ENCODE results near the gene TOMM20. TPM values are rescaled to one million over a fixed set of nuclear protein-coding genes. Genes with fewer than 3 reads are reported as not detected.

TOMM20 gene

GRCh38 chr1:235060607-235061470, 67.8 kb downstream of the TOMM20 start:
- no peak overlapping the region for H3K4me2 ChIP-seq (ENCODE audit: low read length)
- WGBS (ENCODE audit: extremely low coverage, insufficient coverage, low lambda C conversion rate): no CpG with 5 or more reads among the region's 7 CpGs
- no peak overlapping the region for H4K8ac ChIP-seq (ENCODE audit: low read depth, low read length)
- no peak overlapping the region for H2BK5ac ChIP-seq (ENCODE audit: low read length)
- no peak overlapping the region for H4K5ac ChIP-seq (ENCODE audit: low read length)
- H3K18ac ChIP-seq (ENCODE audit: low read length): no peak overlapping the region
- peak overlapping the region; percentile 8 for H3K27ac ChIP-seq (ENCODE audit: low read depth, low read length)
- no peak overlapping the region for H2BK15ac ChIP-seq (replicated peaks; ENCODE audit: low read depth)
- H3K4ac ChIP-seq (ENCODE audit: low read depth, low read length): no peak overlapping the region
- H3K36me3 ChIP-seq (ENCODE audit: control insufficient read depth, insufficient read depth, low read length): no peaks in the 10 kb centered on the region
- H3K9ac ChIP-seq (ENCODE audit: low read length): no peak overlapping the region
- DNase-seq: peak; percentile 91
- no peaks in the 10 kb centered on the region for H3K27me3 ChIP-seq (ENCODE audit: insufficient read depth, low read length, poor library complexity)
- no peak overlapping the region for H2BK120ac ChIP-seq (ENCODE audit: low read depth, low read length)
- no peak overlapping the region for H3K4me3 ChIP-seq (ENCODE audit: low read length)
- H3K56ac ChIP-seq (ENCODE audit: low read length): peak overlapping the region; percentile 42
- no peak overlapping the region for H3K23ac ChIP-seq (ENCODE audit: low read length)
- H3K4me1 ChIP-seq (ENCODE audit: control insufficient read depth, low read depth, low read length): peaks cover 5% of the 10 kb centered on the region
- no peak overlapping the region for H2AK5ac ChIP-seq (ENCODE audit: low read length)
- H3K79me1 ChIP-seq (ENCODE audit: low read length): no peaks in the 10 kb centered on the region
- H3K79me2 ChIP-seq (ENCODE audit: control insufficient read depth, insufficient read depth, low read length): no peaks in the 10 kb centered on the region

Small RNAs within 50 kb of the gene (small RNA-seq; reads per million reads assigned to genes)
- gene AL732292.1 (ENCODE audit: insufficient read depth) (not detected), gene SNORA14B (ENCODE audit: insufficient read depth) (1.8 reads per million, percentile 8 among the genes with 10 or more reads in this experiment)

All from mesendoderm (in vitro differentiated cells).